Activated CD8-positive, alpha-beta memory T cell treated with anti-CD3 and anti-CD28 coated beads for 24 hours (primary cell): ENCODE data around the gene HOXA13.

Experiments
- DNase-seq: peaks from one replicate; pipeline ENCODE4 v3.0.0-alpha.2; 2020

The HOXA13 gene

DNA sequence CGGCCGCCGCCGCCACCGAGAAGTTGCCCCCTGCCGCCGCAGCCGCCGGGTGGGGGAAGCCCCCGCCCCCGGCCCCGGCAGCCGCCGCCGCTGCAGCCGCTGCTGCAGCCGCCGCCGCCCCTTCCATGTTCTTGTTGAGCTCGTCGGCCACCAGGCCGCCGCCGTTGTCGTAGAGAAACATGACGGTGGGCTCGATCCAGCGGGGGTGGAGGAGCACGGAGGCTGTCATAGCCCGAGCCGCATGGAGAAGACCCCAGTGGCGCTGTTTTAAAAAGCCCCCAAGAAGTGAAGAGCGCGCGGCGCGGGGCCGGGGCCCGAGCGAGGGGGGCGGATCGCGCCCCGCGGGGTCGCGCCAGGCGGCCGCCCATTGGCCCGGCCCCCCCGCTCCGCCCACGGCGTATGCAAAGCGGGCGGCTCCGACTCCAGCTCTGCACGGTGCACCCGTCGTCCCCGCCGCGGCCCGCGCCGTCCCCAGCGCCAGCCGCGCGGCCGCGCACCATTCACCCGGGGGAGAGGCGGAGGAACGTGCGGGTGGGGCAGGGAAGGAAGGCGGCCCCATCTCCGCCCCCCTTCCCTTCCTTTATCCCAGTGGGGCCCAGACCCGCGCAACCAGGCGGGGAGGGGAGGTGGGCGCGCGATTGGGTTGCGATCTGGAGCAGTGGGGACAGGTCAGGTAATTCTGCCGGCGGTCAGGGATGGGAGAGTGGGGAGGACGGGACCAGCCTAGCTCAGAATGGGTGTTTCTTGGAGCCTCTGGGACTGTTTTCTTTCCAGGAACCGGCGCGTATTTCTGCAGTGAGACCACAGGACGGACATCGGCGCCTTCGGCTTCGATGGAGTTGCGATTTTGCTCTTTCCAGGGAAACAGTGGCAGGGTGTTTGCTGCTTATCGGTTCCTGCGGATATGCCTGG, at the start of gene HOXA13:
HOXA13 (minus strand) TSS at position 243 of the 912 bp plus-strand sequence; CDS start at position 229, 14 bp downstream.
- peak; percentile 67 for DNase-seq

DNA sequence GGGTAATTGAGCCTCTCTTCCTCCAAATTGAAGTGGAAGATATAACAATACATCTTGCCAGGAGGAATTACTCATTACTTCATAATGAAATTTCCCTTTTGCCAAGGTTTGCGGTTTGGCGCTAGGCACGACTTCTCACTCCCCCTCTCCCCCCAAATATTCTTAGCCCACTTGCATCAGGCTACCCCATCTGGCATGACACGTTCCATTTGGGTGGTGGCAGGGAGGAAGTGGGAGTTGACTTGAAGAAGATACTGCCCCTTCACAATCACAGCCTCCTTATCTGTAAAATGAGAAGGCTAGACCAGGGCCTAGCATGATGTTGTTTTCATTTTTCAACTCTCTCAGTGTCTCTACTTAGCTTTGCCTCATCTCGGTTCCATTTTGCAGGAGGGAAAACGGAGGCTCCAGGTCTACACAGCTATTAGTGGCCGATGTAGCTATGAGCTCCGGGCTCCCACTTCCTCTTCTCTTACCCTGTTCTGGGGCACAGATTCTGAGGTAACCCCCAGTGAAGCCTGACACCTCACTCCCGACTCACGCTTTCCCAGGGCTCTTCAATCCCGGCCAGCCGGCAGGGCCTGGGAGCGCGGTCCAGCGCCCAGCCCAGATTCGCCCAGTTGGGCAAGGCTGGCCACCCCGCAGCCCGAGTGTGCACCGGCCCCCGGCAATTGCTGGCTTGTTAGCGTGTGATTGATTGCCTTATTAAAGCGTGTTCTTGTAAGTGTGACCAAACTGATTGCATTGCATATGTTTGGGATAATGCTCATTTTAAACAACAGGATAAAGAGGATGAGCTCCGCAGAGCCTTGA, 49.2 kb upstream of the HOXA13 start:
- DNase-seq: no peak

DNA sequence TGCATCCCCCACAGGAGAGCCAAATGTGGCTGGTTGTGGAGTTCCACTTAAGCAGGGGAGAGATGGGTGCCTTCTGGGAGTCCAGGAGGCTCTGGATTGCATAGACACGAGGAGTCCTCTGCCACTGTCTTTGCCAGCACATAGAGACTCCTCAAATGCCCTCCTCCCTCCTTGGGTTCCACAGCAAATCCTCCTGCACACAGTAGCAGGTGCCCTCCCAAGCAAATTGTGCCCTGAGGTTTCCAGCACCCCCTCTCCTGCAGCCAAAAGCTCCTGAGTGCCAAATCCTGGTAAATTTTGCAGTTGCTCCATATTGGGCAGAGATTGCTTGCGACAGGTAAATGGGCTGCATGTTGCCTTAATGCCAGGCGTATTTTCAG, 48.5 kb upstream of the HOXA13 start:
- DNase-seq: no peak

DNA sequence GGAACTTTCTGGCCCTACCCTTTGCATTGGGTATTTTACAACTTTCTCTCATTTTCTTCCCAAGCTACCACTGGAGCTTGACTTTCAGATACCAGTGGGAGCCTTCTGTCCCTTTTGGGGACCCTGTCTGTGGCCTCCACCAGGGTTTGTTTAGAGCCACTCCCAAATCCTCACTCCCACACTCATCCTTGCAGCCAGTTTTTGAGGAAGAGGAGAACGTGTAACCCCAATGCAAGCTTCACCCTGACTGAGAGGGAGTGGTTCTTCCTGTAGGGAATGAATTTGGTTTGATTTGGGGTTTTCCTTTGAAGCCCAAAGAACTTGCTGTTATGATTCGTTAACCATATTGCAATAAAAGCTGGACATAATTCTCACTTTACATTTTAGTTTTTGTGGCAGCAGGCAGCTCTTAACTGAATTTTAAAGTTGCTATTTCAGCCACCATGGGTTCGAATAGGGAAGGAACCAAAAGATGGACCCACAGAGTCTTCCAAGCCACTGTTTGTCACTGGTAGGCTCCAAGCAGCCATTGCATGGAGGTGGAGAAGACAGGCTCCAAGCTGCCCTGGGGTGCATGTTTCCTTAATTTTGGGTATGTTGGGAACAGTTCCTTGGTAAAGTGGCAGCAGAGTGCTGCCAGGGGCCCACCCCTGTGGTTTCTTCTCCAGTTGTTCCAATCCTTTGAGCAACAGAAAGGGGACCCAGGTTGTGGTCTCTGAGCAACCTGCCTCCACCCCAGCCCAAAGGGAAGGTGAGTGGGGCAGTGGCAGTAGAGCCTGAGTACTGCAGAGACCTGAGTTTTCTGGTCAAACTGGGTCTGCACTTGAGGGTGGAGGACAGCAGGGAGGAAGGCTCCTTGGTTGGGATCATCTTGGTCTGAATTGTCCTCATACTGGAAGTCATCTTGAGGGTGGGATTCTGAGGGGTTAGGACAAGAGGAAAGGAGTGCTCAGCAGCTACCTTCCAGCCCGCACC, 47.8 kb upstream of the HOXA13 start:
- DNase-seq: no peak

DNA sequence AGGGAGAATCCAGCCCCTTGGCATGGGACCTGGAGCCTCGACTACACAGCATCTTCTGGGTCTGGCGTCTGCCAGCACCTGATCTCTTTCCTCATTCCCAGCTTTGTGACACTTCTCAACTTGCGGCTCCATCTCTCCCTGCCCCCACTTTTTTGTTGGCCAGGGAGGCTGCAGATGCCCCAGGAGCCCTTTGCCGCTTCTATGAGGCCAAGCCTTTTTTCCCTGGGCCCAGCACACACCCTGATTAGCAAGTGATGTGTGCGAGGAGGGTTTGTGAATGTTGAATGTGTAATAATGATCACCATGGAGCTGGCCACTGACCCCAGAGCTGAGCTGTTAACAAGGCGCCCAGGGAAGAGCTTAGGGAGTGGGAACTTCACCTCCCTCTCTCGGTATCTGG, 47.1 kb upstream of the HOXA13 start:
- no peak for DNase-seq

DNA sequence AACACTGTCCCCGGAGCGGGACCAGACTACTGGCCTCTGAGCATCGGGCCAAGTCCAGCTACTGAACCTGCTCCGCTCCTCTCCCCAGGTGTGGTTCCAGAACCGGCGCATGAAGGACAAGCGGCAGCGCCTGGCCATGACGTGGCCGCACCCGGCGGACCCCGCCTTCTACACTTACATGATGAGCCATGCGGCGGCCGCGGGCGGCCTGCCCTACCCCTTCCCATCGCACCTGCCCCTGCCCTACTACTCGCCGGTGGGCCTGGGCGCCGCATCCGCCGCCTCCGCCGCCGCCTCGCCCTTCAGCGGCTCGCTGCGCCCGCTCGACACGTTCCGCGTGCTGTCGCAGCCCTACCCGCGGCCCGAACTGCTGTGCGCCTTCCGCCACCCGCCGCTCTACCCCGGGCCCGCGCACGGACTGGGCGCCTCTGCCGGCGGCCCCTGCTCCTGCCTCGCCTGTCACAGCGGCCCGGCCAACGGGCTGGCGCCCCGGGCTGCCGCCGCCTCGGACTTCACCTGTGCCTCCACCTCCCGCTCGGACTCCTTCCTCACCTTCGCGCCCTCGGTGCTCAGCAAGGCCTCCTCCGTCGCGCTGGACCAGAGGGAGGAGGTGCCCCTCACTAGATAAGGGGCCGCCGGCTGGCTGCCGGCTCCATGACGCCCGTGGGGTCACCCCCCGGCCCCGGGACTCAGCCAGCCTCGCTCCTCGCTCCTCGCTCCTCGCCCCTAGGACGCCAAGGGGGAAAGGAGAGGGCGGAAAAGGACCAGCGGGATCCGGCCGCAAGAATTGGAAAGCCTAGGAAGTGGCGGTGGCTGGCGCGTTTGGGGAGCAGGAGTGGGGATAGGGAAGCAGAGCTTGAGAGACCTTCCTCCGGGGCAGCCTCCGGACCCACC, 46.2 kb upstream of the HOXA13 start:
- no peak for DNase-seq

DNA sequence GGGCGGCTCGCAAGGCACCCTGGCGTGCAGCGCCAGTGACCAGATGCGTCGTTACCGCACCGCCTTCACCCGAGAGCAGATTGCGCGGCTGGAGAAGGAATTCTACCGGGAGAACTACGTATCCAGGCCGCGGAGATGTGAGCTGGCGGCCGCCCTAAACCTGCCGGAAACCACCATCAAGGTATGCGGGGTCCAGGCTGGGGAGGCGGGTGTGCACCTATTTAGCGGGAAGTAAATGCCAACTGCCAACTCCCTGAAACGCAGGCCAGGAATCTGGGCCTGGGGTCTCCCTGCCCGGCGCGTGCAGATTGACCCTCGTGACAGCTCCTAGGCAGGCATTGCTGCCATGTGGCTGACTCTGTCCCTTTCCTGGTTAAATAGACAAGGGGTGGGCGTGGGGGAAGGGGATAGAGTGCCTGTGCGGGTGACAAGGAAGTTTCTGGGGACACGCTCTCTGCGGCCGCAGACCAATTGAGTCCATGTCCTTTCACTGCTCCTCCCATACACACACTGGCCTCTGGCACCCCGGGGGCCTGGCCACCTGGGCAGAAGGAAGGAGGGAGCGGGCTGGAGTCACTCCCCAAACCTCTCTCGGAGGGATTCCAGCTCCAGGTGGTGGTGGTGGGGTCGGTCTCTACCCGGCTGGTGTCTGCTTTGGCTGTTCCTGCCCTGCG, 45.4 kb upstream of the HOXA13 start:
- no peak for DNase-seq

DNA sequence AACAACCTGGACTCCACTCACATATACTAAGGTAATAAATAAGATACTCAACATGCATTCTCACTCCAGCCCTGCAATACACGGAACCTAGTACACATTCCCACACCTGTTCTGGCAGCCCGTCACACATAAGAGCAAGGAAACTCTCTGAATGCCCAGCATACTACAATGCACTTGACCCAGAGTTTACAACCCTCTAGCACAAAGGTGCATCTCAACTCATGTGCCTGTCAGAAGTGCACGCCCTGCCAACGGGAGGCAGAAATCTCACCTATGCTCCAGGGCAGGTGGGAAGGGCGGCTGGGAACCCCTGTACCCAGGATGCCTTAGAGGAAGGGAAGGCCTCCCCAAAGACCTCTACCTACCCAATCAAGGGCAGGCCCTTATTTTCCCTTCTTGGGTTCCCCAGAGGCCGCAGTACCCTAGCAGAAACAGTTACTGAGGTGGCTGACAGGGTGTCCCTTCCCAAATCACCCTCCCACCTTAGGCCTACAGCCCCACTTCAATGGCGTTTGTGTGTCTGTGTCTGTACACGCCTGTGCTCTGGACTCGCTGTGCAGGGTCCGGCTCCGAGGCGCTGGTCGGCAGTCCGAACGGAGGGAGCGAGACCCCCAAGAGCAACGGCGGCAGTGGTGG, 44.7 kb upstream of the HOXA13 start:
- DNase-seq: no peak

DNA sequence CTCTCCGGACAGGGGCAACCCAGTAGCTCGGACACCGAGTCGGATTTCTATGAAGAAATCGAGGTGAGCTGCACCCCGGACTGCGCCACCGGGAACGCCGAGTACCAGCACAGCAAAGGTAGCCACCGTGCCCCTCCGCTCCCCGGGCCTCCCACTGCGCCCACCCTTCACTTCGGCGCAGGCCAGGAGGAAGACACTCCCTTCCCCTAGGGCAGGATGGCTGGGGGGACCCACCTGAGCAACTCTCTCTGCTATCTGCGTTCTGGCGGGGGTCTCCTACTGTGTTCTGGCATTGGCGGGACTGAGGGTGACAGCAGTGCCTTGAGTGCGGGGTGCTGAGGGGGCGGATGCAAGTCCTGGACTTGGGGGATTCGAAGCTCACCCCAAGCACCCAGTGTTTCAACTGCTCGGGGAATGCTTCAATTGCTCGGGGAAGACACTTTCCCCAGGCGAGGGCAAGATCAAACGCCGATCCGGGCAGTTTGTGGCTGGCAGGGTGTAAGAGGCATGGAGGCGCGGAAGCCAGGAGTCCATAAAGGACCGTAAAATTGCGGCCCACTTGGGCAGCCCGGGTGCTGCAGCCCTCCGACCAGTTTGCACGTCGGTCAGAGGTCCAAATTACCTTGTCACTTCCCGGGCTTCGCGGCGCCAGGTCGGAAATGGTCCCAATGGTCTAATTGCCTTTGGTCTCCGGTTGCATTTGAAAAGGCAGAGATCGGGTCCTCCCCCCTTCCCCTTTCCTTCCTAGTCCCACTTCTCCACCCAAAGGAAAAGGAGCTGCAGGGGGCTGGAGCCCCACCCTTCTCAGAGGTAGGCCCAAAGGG, 43.7 kb upstream of the HOXA13 start:
- DNase-seq: no peak

DNA sequence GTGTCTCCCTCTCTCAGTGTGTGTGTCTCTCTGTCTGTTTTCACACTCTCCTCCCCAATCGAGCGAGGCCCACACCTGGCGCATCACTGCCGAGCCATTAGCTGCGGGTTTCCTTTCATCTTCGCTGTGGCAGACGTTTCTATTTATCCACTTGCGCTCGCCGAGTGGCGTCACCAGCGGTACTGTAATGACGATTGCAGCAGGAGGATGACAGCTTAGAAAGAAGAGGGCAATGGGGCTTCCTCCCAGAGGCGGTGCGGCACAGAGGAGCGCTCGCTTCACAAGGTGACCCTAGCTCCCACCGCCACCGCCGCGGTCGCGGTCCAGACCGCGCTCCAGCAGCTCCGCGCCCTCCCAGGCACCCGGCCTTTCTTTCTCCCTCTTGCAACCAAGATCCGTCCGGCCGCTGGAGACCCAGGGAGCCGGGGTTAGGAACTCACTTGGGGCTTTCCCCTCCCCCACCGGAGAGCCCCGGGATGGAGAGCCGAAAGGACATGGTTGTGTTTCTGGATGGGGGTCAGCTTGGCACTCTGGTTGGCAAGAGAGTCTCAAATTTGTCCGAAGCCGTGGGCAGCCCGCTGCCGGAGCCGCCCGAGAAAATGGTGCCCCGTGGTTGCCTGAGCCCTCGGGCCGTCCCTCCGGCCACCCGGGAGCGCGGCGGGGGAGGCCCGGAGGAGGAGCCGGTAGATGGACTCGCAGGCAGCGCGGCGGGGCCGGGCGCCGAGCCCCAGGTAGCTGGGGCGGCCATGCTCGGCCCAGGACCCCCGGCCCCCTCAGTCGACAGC, 42.9 kb upstream of the HOXA13 start, which contains the start of gene EVX1:
EVX1 (plus strand) TSS at position 248 of the 785 bp plus-strand sequence; CDS start at position 477, 229 bp downstream.
- peak; percentile 62 for DNase-seq

DNA sequence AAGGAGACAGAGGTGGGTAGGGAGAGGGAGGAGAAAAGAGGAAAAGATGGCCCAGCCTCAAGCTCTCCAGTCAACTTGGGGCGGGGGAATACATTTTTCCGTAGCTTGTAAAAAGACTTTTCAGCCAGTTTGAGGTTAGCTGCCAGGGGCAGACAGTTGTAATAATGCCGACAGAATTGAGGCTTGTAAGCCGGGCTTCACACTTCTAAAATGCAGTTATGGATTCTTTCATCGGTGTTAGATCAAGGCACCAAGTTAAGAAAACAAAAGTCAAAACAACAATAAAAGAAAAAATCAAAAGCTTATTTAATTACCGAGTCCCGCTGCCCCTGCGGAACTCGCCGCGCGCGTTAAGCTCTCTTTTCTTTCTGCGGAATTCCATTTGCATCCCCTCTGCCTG, 42.3 kb upstream of the HOXA13 start:
- DNase-seq: no peak

DNA sequence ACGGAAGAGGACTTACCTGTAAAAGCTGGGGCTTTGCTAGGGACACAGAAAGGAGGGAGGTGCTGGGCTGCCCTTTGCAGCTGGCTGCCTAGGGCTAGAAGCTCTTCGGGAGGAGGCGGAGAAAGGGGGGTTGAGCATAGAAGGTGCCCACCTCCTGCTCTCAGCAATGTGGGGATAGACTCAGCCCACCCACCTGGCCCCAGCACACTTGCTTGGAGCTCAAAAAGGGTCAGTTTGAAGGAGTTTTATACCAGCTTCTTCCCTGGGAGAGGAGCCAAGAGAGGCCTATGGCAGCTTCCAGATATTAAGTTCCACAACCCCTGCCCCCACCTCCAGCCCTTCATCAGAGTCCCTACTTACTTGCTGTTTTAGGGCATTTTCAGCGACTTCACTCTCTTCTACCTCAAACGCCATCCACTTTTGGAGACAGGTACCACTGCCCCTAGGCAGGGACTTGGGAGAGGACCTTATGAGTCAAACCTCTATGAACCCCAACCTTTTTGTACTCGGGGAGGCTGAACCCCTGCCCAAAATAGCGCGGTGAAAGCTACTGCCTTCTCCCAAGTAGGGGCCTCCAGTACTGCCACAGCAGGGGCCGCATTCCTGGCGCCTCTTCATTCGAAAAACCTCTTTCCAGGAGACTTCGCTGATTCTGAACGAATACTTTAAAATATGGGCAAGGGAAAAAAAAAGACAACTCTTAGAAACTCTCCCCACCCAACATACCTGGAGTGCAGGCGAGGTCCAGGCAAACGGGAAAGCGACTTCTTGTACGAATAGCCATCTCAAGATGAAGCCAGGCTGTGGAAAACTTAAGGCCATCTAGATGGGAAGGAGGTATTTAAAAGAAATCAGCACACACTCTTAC, 41.5 kb upstream of the HOXA13 start:
- no peak for DNase-seq

DNA sequence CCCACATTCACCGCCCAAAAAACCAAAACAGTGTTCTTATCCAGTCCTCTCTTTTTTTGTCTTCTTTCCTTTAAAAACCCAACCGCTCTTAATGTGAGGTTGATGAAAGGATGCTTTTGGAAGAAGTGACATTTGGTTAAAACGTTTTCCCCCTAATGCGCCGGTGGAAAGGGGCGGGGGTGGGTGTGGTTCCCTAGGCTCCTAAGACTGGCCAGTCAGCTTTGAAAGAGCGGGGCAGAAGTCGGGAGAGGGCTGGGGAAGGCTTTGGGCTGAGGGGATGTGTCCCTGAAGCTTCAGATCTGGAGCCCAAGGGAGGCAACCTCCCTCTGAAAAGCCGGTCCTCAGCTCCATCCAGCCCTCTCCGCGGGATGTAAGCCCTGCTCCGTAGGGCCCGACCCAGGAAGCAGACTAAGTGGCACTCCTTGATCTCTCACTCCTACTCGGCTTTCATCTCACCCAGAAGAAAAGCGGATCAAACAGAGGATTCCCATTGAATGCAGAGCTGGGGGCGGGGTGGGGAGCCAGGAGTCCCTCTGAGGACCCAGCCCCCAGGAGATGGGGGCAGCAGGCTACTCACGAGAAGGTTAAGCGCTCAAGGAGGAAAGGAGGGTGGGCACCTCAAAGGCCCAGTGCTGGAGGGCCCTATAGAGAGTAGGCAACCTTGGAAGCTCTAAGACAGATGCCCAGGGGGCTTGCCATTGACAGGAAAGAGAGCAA, 40.3 kb upstream of the HOXA13 start:
- no peak for DNase-seq

DNA sequence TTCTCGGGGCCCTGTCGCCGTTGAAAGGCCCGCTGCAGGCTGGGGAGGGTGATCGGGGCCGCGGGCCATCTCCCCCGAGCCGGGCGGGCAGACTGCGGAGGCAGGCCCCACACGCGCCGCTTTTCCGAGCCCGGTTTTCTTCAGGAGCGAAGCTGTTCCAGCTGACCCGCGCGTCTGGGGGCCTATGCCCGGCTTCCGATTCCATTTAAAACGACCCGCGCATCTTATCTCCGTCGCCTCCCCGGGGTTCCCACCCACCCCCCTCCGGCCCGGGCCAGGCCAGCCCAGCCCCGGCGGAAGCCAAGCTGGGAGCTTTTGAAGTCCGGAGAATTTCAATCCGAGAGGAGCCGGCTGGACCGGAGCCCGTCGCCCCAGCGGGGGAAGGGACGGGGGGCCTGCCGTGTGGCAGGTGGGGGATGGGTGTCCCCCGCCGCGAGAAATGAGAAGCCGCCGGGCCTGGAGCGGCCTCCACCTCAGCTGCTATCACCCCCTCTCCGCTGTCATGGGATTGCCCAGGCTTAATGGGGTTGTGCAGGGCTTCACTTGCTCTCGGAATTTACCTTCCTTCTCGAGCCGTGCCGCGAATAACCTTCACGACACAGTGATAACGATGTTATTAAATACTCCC, 39.6 kb upstream of the HOXA13 start:
- no peak for DNase-seq

DNA sequence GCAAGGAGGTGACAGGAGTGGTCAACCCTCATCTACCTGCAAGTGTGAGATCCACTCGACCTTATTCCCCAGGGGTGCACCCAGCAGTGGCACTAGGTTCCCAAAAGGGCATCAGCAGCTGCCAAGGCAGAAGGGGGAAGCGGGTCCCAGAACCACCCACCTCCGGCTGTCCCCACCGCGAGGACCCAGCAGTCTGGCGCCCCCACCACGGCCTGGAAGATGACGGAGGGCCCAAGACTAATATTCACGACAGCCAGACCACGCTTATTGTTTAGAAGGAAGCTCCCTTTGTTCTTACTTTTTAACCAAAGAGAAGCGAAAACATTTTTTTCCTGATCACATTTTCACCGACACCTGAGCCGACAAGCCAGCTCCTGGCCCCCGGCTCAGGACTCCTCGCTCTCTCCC, 39.1 kb upstream of the HOXA13 start:
- no peak for DNase-seq

DNA sequence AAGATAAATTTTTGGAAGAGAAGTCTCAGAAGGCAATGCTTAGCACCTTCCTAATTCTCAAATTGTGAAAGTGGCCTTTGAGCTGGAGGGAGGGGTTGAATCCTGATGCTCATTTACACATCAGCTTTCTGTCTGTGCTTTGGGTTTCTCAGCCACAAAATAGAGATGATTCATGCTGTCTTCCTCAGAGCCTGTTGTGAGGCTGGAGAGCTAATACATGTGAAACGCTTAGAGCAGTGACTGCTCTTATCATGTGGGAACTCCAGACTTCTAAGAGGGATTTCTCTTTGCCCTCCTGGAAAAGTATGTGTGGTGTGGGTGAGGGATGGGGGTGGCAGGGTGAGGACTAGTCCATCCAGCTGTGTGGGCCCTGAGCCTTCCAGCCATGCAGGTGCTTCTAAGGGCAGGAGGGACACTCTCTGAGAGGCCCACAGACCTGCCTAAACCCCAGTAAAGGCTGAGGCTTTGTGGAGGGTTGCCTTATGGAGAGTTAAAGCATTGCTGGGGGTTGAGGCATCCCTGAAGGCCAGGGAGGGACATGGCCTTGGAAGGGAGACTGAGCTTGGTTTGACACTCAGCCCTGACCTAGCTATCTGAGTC, 37.9 kb upstream of the HOXA13 start:
- no peak for DNase-seq
